DND-41 (cell line): Measurements from ENCODE around the gene ERGIC1.
A peak's percentile ranks its signal among the peaks of the same experiment; 100 is the strongest.

Experiments
- ATAC-seq: fragments of 200-7000 bp; cut with Tn5 transposase; 3 replicates; pipeline ENCODE4 v1.9.1; 2021; ENCODE audit warnings: low read depth; ENCODE audit not compliant: insufficient read depth
- DNase-seq: peaks from one replicate; pipeline ENCODE4 v3.0.0-alpha.2; 2020
- H2AFZ ChIP-seq: 2 replicates; pipeline ENCODE4 v1.6.0; 2012; ENCODE audit warnings: low read depth, low read length
- H3K27ac ChIP-seq: 2 replicates; pipeline ENCODE4 v1.5.1; 2012; ENCODE audit warnings: low read length, inconsistent platforms
- H3K27me3 ChIP-seq: fragments of 200-600 bp; sonication (generic); 2 replicates; pipeline ENCODE4 v1.6.0; 2012; ENCODE audit warnings: low read length, mild to moderate bottlenecking, inconsistent platforms; ENCODE audit not compliant: insufficient read depth, poor library complexity
- H3K36me3 ChIP-seq: 2 replicates; pipeline ENCODE4 v1.5.1; 2012; ENCODE audit warnings: low read length, inconsistent platforms; ENCODE audit not compliant: insufficient read depth
- H3K4me1 ChIP-seq: 2 replicates; pipeline ENCODE4 v1.5.1; 2012; ENCODE audit warnings: mild to moderate bottlenecking, low read length; ENCODE audit not compliant: insufficient read depth
- H3K4me2 ChIP-seq: 2 replicates; pipeline ENCODE4 v1.6.0; 2012; ENCODE audit warnings: mild to moderate bottlenecking, moderate library complexity, low read length, inconsistent platforms; ENCODE audit not compliant: insufficient read depth
- H3K4me3 ChIP-seq, 2 experiments: fragments of 200-600 bp in 1 of 2; shearing (Covaris generic) in 1 of 2; 2 replicates each; pipeline ENCODE4 v1.5.1; 2012 to 2016; ENCODE audit warnings: inconsistent platforms in 2 of 2, low read length in 2 of 2, mild to moderate bottlenecking in 2 of 2, low read depth in 1 of 2, moderate library complexity in 1 of 2
- H3K79me2 ChIP-seq: 2 replicates; pipeline ENCODE4 v1.6.0; 2012; ENCODE audit warnings: low read length, inconsistent platforms; ENCODE audit not compliant: insufficient read depth
- H3K9ac ChIP-seq: 2 replicates; pipeline ENCODE4 v1.6.0; 2012; ENCODE audit warnings: low read depth, mild to moderate bottlenecking, inconsistent platforms, low read length, moderate library complexity
- H3K9me3 ChIP-seq: 2 replicates; pipeline ENCODE4 v1.5.1; 2012; ENCODE audit warnings: low read length, moderate library complexity, mild to moderate bottlenecking, inconsistent platforms; ENCODE audit not compliant: insufficient read depth, severe bottlenecking
- H4K20me1 ChIP-seq: 2 replicates; pipeline ENCODE4 v1.6.0; 2012; ENCODE audit warnings: low read length; ENCODE audit not compliant: insufficient read depth
- EZH2 ChIP-seq: IDR thresholded peaks from 3 replicates; pipeline ENCODE4 v1.6.1; 2012; ENCODE audit warnings: borderline replicate concordance, low read depth, mild to moderate bottlenecking, moderate library complexity, low read length, inconsistent platforms; ENCODE audit not compliant: severe bottlenecking
- TF ChIP-seq, protein P1 (sequence below): IDR thresholded peaks from 2 replicates; pipeline ENCODE4 v1.5.1; 2012; ENCODE audit warnings: borderline replicate concordance, low read length, moderate library complexity, mild to moderate bottlenecking; ENCODE audit not compliant: poor library complexity, severe bottlenecking; ENCODE audit errors: extremely low read depth

Gene ERGIC1

DNA sequence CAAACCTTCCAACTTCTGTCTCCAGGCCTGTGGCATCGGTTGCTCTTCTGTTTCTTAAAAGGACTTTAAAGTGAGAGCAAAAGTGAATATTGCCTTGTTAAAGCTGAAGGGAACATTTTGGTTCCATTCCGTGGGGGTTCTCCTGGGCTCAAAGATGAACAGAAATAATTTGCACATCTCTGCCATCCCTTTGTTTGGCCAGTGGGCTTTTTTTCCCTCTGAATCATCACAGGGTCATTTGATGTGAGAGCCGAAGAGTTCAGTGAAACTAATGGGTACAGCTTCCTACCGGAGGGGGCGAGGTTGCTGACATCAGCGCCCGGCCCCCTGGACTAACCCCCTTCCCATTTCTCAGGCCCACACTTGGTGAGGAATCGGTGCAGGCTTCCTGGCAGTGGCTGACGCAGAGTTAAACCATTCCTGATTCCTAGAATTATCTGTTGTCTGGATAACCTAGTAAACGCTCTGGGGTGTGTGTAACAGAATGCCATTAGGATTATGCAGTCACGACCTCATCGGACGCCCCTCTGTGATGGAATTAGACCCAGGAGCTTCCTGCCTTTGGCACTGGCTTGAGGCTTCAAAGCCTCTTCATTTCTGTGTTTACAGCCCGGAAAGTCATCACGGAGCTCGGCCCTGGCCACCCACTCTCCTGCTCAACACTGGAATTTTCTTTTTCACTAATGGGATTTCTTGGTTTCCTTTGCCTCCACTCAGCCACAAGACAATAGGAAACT, 63.6 kb downstream of the ERGIC1 start:
- H3K4me3 ChIP-seq: no peak overlapping the region
- no peak for DNase-seq
- H3K79me2 ChIP-seq: no peaks in the 10 kb centered on the region
- H3K27me3 ChIP-seq: no peaks in the 10 kb centered on the region
- TF ChIP-seq, protein P1, sequence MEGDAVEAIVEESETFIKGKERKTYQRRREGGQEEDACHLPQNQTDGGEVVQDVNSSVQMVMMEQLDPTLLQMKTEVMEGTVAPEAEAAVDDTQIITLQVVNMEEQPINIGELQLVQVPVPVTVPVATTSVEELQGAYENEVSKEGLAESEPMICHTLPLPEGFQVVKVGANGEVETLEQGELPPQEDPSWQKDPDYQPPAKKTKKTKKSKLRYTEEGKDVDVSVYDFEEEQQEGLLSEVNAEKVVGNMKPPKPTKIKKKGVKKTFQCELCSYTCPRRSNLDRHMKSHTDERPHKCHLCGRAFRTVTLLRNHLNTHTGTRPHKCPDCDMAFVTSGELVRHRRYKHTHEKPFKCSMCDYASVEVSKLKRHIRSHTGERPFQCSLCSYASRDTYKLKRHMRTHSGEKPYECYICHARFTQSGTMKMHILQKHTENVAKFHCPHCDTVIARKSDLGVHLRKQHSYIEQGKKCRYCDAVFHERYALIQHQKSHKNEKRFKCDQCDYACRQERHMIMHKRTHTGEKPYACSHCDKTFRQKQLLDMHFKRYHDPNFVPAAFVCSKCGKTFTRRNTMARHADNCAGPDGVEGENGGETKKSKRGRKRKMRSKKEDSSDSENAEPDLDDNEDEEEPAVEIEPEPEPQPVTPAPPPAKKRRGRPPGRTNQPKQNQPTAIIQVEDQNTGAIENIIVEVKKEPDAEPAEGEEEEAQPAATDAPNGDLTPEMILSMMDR: no peak
- no peak for TF ChIP-seq EZH2
- no peak overlapping the region for H3K4me2 ChIP-seq
- H4K20me1 ChIP-seq: 0 out of 2 replicates have a peak, but pooled peaks cover 3% of the 10 kb centered on the region
- ATAC-seq: peak; percentile 49; the same call in 1 of the 3 replicates
- no peak overlapping the region for H2AFZ ChIP-seq
- no peak overlapping the region for H3K9ac ChIP-seq
- peaks cover 45% of the 10 kb centered on the region for H3K36me3 ChIP-seq
- H3K27ac ChIP-seq: no peak overlapping the region
- H3K4me1 ChIP-seq: no peaks in the 10 kb centered on the region
- H3K9me3 ChIP-seq: no peaks in the 10 kb centered on the region

DNA sequence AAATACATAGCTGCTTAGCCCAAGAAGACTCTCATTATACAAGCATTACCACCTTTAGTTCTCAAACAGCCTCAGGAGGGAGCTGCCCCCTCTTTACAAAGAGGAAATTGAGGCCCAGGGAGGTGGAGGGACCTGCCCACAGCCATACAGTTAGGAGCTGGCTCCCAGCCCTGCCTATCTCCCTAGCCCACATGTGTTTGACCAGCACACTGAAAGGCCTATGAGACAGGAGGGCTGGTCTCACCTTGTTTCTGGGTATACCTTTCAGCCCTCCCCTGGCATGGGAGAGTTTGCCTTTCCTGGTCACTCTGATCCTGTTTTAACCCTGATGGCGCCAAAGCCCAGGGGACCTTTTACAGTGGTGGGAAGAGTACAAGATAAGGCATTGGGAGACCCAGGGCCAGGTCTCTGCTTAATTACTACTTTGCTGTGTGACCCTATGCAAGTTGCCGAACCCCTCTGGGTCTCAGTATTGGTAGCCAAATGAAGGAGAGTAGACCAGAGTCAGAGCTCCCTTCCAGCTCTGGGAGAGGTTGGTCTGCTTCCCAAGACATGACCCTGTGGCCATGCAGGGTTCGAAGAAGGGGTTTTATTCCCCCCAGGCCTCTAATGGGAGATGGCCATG, 64.3 kb downstream of the ERGIC1 start:
- H3K4me2 ChIP-seq: no peak overlapping the region
- DNase-seq: no peak
- no peak overlapping the region for H3K27ac ChIP-seq
- no peaks in the 10 kb centered on the region for H3K79me2 ChIP-seq
- H4K20me1 ChIP-seq: 0 out of 2 replicates have a peak, but pooled peaks cover 3% of the 10 kb centered on the region
- no peak overlapping the region for H2AFZ ChIP-seq
- peaks cover 45% of the 10 kb centered on the region for H3K36me3 ChIP-seq
- no peak for ATAC-seq
- H3K9me3 ChIP-seq: no peaks in the 10 kb centered on the region
- no peaks in the 10 kb centered on the region for H3K27me3 ChIP-seq
- no peak overlapping the region for H3K4me3 ChIP-seq
- no peaks in the 10 kb centered on the region for H3K4me1 ChIP-seq
- no peak overlapping the region for H3K9ac ChIP-seq
- TF ChIP-seq, protein P1: no peak
- TF ChIP-seq EZH2: no peak

DNA sequence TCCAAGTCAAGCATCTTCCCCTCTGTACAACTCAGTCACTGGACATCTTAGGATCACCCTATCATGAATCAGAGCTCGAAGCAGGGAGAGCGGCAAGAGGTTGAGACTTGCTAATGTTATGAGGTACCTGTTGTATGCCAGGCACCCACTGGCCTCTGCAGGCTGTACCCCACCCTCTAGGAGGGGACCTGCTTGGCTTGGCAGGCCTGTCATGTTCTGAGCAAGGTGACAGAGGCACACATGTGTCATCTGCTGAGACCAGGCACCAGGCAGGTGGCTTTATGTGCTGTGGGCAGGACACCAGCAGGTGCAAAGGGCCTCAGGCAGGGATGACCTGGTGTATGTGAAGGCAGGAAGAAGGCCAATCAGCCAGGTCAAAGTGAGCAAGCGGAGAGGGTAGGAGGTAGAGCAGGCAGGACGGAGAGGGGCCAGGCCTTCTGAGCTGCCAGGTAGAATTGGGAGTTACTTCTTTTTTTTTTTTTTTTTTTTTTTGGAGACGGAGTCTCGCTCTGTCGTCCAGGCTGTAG, 64.9 kb downstream of the ERGIC1 start:
- no peak overlapping the region for H3K4me2 ChIP-seq
- H2AFZ ChIP-seq: no peak overlapping the region
- TF ChIP-seq, protein P1: no peak
- TF ChIP-seq EZH2: no peak
- no peaks in the 10 kb centered on the region for H3K4me1 ChIP-seq
- H3K27ac ChIP-seq: no peak overlapping the region
- H3K27me3 ChIP-seq: no peaks in the 10 kb centered on the region
- H3K4me3 ChIP-seq: no peak overlapping the region
- no peaks in the 10 kb centered on the region for H3K79me2 ChIP-seq
- no peak; the same call in 2 of the 3 replicates for ATAC-seq
- DNase-seq: no peak
- no peak overlapping the region for H3K9ac ChIP-seq
- peaks cover 45% of the 10 kb centered on the region for H3K36me3 ChIP-seq
- H4K20me1 ChIP-seq: 0 out of 2 replicates have a peak, but pooled peaks cover 3% of the 10 kb centered on the region
- no peaks in the 10 kb centered on the region for H3K9me3 ChIP-seq
